NCI-H1417 treated with DMSO at 0.1 percent for 48 hours (cell line): ENCODE results near the gene IDI2.

Experiments used
- DNase-seq: peaks from one replicate; lab custom pipeline; 2025; lab: John Stamatoyannopoulos, UW

IDI2 gene

DNA sequence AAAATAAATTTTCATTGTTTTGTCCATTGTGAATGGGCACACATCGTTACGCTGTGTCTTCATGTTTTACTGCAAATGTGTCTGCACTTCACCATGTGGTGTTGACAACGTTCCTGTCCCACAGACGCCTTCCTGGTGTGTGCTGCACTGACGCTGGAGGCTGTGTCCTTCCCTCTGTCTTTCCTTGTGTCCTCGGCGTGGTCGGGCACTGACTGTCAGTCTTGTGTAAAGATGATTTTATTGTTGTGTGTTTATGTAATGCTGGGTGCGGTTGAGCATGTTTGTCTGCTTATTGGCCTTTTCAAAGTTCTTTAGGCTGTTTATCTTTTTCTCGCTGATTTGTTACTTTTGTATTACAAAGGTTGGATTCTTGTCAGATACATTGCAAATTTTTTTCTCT lies 18.1 kb downstream of the IDI2 start:
- DNase-seq: no peak

DNA sequence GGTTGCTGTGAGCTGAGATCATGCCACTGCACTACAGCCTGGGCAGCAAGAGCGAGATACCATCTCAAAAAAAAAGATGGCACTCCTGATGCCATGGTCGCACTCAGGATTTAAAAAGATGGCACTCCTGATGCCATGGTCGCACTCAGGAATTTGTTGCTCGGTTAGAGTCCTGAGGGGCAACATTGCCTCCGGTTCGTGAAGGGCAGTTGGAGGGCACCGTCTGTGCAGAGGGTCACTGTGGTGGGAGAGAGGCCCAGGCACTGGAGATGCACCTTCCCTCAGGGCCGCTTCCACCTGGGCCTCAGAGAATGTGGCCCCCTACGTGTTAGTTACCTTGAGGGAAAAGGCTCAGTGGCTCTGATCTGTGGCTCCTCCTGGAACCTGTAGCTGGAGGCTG lies 19.1 kb downstream of the IDI2 start:
- no peak for DNase-seq

DNA sequence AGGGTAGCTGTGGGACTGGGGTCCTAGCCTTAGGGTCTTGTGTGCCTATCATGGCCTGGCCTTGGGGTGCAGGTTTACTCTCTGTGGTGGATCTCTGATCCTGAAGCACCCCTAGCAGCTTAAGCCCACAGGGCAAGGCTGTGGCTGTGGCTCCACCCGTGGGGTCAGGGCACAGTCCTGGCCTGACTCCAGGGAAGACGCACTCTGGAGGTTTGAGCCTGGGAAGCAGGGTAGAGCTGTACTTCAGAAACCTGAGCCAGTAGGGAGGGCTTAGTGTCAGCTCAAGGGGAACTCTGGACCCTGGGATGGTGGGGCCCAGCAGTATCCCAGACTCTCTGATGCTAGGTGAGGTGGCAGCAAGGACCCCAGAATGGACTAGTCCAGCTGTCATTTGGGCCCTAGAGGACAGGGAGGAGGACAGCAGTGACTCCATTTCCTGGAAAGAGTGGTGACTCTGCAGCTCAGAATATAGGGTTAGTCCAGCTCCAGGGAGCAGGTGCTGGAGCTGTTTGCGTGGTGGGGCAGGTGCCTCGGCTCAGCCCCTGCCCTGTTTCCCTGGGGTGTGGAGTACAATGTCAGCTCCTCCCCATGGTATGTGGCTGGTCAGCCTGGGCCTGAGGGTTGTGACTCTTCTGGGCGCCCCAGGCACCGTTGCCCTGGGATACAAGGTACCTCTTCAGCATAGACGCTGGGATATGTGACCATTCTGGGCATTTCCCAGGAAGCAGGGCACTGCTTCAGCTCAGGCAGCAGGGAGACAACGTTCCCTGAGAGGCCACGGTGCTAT lies 21.6 kb downstream of the IDI2 start:
- DNase-seq: no peak

DNA sequence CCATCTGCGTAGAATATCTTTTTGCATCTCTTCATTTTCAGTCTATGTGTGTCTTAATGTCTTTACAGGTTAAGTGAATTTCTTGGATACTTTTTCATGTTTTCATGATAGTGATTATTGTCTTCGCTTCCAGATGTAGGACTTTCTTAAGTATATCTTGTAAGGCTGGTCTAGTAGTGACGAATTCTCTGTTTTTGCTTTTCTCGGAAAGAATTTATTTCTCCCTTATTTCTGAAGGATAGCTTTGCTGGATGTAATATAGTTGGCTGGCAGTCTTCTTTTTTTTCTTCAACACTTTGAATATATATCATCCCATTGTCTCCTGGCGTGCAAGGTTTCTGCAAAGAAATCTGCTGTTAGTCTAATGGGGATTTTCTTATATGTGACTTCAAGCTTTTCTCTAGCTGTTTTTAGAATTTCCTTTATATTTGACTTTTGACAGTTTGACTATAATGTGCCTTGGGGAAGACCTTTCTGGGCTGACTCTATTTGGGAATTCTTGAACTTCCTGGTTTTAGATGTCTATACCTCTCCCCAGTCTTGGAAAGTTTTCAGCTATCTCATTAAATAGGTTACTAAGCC lies 23.1 kb downstream of the IDI2 start:
- DNase-seq: no peak

DNA sequence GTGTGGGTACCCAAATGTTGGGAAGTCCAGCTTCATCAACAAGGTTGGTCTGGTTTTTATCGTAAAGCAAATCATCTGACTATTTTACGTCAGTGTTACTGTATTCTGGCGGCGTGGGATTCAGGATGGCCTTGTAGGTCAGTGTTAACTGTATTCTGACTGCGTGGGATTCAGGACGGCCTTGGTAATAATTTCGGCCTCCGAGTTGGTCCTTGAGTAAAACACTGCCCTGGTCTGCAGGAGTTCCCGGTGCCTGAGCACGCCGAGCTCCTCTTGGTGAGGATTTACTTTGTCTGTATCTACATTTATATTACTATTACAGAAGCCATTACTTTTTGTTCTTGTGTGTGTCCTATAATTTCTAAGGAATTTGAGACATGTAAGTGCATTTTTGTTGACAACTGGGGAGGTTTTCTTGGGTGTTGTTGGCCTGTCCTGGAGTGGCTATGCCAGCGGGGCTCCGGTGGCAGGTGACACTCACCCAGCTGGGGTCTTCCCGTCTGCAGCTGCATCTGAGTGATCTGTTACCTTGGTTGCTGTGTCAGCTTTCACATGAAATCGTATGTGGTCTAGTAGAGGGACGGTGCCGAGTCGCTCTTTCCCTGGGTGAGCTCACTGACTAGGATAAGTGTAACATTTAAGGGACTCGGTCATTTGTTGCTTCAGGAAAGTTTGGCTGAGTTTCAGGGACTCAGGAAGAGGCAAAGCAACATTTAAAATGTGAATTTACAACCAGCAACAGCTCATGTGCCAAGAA lies 28.2 kb downstream of the IDI2 start:
- DNase-seq: no peak

DNA sequence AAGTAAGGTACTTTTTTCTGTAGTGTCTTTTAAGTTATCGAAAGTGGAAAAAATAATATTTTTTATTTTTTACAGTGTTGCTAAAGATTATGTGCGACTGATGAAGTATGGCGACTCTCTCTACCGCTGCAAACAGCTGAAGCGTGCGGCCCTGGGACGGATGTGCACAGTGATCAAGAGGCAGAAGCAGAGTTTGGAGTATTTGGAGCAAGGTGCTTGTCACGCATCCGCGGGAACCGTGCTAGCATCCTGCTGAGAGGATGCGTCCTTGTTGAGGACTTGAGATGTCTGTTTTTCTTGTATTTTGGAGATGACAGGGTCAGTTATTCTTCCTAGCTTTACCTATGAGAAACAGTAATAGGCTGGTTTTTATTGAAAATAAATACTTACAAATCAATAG lies 29.6 kb downstream of the IDI2 start:
- no peak for DNase-seq

DNA sequence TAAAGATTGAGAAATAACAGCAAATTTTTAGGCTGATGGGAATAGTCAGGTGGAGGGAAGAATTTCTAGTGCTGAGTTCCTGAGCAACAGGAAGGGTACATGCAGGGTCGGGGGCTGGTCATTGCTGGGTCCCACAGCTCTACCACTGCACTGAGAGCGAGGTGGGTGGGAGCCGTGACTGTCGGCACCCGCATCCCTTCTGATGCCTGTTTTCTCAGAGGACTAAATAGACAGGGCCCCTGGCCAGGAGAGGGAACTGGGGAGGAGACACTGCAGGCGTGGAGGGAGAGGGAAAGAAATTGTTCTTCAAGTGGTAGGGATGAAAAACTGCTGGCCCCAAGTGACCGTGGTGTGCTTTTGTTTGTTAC lies 30.1 kb downstream of the IDI2 start:
- DNase-seq: no peak

DNA sequence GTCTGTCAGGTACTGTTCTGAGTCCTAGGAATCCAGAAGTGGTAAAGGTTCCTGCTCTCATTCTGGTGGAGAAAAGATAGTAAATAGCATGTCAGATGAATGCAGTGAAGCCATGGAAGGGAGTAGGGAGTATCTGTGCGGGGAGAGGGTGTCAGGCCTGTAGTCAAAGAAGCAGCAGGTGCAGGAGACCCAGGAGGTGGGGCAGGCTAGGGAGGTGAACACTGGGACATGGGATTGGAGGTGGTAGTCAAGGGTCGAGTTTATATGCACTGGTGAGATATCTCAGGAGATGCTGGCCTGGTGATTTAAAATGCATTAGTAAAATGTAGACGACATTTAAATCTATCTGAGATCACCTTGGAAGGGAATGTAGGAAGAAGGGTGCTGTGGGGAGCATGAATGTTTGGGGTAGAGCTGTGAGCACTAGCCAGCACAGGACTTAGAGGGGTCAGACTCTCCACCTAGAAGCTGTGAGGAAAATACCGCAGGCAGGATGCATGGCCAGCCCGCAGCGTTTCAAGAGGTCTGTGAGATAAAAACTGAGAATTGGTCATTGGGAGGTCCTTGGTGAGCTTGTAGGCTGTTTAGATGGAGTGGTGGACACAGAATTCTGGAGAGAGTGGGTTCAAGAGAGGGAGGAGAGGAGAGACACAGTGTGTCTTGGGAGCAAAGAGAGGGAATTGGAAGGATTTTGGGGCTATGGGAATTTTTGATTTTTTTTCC lies 30.7 kb downstream of the IDI2 start:
- DNase-seq: no peak

DNA sequence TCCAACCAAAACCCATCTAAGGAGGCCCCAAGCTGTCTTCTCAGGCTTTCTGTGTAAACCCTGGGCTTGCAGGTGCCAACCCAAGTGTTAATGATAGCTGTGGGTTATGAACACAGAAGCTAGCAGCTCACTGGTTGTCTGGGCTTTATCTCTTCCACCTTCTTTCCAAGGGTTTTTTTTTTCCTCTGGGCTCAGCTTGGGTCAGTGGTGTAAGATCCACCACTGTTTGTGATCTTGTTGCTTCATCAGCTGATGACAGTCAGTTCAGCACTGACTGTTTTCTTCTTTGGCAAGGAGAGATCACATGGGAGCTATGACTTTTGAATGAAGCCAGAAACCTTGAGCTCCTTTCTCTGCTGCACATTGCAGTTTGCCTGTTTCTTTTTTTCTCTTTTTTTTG lies 32.8 kb downstream of the IDI2 start:
- no peak for DNase-seq

DNA sequence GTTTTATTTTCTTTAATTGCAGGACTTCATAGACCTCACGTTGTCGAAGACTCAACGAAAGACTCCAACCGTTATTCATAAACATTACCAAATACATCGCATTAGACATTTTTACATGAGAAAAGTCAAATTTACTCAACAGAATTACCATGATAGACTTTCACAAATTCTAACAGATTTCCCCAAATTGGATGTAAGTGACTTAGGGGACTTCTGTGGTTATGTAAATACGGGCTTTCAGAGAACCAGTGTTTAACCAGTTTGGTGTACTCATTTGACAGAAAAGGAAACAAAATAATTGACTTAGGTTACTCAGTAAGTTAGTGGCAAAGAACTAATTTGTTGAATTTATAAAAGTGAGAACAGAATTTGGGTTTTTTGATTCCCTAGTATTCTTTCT lies 33.2 kb downstream of the IDI2 start:
- no peak for DNase-seq

DNA sequence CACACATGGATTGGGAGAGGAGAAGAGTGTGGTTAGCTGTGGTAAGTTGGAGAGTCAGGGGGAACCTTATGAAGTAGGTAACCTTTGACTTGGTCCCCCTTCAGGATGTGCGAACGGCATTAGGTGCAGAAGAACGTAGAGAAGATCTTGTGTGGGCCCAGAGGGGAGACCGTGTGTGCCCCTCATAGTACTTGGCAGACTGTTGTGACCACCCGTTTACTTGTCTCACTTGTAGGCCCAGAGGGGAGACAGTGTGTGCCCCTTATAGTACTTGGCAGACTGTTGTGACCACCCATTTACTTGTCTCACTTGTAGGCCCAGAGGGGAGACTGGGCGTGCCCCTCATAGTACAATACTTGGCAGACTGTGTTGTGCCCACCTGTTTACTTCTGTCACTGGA lies 34.9 kb downstream of the IDI2 start:
- no peak for DNase-seq

DNA sequence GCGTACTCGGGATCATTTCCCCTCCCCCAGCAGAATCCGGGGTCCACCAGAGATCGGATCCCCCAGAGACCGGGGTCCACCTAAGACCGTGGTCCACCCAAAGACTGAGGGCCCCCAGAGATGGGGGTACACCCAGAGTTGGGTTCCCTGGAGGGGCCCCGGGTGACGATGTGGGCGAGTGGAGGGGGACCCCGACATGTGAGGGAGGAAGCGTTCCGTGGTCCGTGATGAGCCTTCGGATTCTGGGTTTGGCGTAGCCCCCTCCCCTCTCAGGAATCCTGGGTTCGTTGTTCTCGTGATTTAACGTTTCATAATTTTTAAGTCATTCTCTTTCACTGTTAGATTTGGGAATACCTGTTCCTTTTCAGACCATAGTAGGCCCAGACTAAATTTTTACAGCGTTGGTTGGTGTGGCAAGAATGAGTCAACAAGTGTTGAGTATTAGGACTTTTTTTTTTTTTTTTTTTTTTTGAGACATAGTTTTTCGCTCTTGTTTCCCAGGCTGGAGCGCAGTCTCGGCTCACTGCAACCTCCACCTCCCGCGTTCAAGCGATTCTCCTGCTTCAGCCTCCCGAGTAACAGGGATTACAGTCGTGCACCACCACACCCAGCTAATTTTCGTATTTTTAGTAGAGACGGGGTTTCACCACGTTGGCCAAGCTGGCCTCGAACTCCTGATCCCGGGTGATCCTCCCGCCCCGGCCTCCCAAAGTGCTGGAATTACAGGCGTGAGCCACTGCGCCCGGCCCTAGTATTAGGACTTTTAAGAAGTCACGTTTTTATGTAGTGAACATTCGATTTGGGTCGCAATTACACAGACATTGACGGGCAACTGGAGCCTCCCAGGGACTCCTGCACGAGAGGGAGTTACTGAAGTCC lies 36.8 kb downstream of the IDI2 start:
- no peak for DNase-seq

DNA sequence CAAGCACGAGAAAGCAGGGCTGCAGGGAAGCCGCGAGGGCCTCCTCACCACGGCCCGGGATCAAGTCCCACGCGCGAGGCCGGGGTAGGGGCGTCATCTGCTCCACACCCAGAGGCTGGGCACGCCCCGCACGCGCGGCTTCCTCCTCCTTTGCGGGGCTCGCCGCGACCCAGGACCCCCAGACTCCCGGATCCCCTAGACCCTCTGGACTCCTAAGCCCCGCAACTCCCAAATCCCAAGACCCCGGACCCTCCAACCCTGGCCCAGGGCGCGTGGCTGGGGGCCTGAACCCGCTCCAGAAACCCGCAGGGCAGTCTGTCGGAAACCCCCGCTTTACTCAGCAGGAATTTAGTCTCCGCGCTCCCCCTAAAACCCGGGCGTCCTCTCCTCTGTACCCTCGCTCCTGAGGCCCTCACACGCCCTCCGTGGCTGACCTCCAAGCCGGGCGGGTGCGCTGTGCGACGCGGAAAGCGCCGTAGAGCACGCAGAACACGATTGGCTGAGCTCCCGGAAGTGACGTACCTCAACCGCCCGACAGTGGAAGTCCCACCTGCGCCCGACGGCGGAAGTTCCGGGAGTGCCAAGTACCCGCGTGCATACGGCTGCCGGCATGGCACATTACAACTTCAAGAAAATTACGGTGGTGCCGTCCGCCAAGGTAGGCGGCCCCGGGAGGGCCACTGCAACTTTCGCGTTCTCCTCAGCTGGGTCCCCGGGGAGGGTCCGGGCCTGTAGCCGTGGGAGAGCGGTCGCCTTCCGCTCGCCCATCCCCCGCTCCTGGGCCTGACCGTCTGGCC lies 37.6 kb downstream of the IDI2 start, which contains the start of gene GTPBP4:
Gene GTPBP4 (plus strand): TSS at position 565 of the 797 bp plus-strand sequence. CDS start 46 bp downstream, at position 611.
- peak; percentile 38 for DNase-seq

DNA sequence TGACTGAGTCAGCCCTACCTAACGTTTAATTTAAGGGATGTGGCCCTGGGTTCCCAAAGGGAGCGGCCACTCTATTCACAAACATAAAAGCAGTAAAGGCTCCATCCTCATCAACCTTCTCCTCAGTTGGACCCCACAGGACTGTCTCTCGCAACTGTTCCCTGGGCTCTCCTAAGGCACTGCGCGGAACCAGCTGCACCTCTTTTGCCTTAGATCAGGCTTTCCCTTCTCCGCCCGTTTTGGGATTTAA lies 38.1 kb downstream of the IDI2 start:
- no peak for DNase-seq

DNA sequence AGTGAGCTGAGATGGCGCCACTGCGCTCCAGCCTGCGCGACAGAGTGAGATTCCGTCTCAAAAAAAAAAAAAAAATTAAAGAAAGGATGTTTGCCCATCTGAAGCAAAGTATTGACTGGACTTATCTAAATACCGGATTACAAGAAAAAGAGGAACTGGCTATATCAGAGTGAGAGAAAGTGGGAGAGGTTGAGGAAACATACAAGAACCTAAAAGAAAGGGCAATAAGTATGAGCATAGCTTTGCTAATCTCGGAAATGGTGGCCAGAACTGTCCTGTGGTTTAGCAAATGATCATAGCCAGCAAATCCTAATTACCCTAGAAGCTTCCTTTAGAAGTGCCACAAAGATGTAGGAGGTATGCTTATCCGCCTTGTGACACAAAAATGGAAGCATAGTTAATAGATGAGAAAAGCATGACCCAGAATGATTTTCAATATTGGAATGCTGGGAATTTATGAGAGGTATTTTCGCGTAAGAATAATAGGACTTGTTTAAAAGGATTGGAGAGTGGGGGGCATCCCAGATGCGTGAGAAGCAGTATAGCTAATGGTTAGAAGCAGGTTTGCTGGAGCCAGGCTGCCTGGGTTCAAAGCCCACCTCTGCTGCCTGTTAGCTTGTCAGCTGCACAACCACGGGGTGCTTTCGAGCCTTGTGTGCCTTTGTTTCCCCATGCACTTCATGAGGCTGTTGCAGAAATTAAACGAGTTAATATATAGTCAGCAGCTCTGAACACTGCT lies 38.6 kb downstream of the IDI2 start:
- DNase-seq: no peak

DNA sequence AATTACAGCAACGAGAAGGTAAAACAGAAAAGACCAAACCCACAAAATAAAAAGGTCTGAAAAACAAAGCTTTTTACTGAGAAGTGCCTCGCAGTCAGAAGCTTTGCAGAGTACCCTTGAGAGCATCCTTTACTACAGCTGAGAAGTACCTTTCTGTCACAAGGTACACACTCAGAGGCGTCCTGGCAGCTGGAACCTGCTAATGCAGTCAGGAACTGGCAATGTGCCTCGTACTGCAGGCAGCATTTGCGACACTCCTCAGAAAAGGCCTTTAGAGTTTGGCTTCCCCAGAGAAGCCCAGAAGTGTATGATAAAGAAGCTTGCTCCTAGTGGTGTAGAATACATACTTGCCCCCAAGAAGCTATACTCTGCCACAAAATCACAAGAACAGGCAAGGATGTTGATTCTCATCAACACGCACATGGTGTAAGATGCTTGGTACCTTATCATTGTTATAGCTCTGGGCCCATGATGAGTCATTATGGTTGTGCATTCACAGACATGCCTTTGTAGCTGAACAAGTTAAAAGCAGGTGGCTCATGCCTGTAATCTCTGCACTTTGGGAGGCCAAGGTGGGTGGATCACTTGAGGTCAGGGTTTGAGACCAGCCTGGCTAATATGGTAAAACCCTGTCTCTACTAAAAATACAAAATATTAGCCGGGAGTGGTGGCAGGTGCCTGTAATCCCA lies 39.4 kb downstream of the IDI2 start:
- no peak for DNase-seq

DNA sequence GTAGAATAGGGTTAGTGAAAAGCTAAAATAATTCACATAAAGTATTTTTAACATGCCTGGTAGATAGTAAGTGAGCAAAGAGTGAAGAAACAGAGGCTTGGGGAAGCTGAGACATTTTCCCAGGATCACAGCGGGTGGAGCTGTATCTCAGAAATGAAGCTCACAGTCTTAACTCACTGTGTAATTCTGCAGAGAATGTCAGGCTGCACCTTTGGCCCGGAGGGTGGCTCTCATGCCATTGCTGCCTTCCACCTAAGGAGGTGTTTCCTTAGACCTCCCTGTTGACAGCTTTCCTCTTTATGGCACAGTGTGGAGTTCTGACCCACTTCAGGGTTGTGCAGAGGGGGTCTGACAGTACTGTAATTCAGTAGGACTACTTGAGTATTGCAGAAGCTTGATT lies 40.3 kb downstream of the IDI2 start:
- no peak for DNase-seq

DNA sequence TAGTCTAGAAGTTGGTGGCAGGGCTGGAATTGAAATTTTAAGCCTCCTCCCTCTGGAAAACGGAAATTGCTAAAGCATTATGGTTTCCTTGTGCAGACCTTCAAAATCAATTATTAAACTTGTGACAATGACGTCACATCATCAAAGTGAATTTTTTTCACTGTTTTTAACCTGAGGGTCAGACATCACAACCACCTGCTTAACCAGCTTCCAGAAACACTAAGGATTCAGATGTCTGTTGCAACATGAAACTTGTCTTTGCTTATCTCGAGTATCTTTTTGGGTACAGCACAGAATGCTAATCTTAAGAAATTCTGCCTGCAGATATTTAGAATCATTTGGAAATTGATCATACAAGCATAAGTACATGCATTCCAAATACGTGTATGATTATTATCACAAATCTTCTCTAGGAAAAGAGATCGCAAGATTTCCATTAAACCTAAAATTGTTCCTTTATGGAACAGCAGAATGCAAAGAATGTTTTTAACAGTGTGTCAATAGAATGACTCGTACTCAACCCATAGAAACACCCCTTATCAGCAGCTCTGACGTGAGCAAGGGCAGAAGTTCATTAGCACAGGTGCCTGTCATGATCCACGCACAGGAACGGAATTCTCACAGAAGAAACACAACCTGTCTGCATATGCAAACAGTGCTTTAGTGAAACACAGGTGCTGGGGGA lies 41.5 kb downstream of the IDI2 start:
- DNase-seq: no peak

DNA sequence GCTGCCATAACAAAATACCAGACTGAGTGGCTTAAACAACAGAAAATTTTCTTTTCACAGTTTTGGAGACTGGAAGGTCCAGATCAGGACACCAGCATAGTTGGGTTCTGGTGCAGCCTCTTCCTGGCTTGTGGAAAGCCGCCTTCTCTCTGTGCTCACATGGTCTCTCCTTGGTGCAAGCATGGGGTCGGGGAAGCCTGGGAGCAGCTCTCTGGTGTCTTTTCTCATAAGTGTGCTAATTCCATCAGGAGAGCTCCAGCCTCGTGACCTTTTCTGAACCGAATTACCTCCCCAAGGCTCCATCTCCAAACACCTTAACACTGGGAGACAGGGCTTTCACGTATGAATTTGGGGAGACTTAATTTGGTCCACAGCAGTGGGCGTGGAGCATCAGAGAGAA lies 42.3 kb downstream of the IDI2 start:
- DNase-seq: no peak
